Gastrocnemius medialis (tissue), 4 donors: ENCODE results near the gene RAB6B.

ENCODE experiments used
- POLR2A ChIP-seq, 2 donors: fragments of 450-650 bp; IDR thresholded peaks; one replicate each; pipeline ENCODE4 v1.6.1; 2017; ENCODE audit warnings: antibody characterized with exemption in 2 of 2, mild to moderate bottlenecking in 2 of 2, moderate library complexity in 2 of 2
- TF ChIP-seq, protein P1 (sequence below), 5 experiments: fragments of 450-650 bp in 3 of 5; fragments of 200-600 bp in 2 of 5; sonication (generic) in 2 of 5; IDR thresholded peaks in 4 of 5; conservative IDR thresholded peaks in 1 of 5; 1 replicate in 4 of 5; 2 replicates in 1 of 5; pipeline ENCODE4 v1.5.1; 2016 to 2019; ENCODE audit warnings: antibody characterized with exemption in 5 of 5, mild to moderate bottlenecking in 3 of 5, moderate library complexity in 3 of 5

DNA sequence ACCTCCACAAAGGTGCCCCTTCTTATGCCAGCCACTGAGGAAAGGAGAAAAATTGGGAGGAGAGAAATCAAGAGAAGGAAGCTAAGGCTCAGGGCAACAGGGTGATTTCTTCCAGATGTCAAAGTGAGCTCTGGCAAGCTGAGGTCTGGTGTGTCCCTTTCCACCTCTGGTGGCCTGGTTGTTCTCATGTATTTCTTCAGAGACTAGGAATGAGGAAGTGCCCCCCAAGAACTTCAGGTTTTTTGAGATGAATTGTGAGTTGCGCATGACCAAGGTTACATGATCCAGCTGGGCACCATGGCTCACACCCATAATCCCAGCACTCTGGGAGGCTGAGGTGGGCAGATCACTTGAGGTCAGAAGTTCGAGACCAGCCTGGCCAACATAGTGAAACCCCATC, 5.6 kb downstream of the RAB6B start:
- TF ChIP-seq, protein P1, sequence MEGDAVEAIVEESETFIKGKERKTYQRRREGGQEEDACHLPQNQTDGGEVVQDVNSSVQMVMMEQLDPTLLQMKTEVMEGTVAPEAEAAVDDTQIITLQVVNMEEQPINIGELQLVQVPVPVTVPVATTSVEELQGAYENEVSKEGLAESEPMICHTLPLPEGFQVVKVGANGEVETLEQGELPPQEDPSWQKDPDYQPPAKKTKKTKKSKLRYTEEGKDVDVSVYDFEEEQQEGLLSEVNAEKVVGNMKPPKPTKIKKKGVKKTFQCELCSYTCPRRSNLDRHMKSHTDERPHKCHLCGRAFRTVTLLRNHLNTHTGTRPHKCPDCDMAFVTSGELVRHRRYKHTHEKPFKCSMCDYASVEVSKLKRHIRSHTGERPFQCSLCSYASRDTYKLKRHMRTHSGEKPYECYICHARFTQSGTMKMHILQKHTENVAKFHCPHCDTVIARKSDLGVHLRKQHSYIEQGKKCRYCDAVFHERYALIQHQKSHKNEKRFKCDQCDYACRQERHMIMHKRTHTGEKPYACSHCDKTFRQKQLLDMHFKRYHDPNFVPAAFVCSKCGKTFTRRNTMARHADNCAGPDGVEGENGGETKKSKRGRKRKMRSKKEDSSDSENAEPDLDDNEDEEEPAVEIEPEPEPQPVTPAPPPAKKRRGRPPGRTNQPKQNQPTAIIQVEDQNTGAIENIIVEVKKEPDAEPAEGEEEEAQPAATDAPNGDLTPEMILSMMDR (IDR thresholded peaks at IDR 0.05 in 4 of 5, conservative IDR thresholded peaks at IDR 0.05 in 1 of 5), result no peak
- TF ChIP-seq POLR2A (IDR thresholded peaks at IDR 0.05), result no peak
